ENCODE measurements around the gene DUSP3.

The DUSP3 gene

DNA sequence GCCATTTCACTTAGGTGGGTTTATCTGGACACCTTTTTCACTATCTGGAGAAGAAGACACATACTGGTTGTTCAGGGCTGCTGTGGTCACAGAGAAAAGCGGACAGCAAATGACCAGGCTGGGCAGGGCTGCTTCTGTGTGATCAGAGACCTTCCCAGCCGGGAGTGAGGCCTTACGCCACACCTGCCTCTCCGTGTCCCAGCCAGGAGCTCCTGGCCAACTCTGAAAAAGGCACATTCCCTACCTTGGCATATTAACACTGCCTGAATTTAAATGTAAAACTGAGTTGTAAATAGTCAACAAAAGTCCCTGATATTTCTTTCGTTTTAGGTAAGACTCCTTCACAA lies 11.1 kb downstream of the DUSP3 start:
- no peak for DNase-seq

DNA sequence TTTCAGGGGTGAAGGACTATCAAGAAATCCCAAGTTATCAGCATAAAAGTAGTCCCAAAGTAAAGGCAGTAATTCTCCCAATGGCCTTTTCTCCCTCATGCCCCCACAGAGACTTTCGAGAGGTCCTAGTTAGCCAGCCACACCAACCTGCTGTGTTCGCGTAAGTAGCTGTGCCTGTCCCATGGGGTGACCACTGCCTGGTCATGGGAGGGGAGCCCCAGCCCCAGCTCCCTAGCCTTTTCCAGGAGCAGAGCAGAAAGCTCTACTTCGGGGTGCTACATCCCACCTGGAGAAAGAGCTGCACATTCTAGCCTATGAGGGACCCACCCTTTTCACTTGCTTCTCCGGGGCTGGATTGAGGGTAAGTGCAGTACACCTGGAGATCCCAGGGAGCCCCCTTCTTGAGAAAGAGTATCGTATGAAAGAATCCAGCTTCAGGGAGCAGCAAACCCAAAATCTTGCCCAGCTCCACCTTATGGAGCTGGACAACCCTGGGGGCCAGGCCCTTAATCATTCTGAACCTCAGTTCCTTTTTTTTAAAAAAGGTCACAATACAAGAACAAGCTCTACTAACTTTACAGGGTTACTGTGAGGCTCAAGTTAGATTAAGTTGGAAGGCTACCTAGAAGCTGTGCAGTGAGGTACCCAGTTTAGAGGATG lies 11.6 kb downstream of the DUSP3 start:
- no peak for DNase-seq

- DNase-seq, result peak; percentile 18 to 28
These were observed 12.2 kb downstream of the DUSP3 start for GRCh38 chr17:43766413-43767052.

DNA sequence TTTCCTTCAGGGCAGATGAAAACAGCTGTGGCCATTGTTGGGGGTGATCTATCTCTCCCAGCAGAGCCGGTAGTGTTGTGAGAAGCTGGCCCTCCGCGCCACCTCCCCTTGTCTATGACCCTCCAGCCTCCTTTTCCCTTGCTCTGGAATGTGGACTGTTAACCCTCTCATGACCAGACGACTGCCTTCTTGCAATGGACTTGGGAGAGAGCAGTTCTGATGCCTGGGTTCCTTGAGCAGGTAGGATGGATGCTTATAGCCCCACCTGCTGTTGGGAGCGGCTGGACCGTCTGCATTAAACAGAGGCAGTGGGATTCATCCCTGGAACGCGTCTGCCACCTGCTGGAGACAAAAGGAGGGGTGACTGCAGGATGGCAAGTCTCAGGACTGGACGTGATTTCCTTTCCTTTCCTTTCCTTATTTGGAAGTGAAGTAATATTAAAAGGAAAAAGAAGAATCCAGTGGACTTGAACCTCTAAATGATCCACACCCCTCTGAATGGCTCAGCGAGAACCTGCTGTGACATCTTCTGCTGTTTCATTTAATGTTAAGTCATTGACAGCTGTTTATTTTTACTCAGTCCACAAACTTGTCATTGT lies 18.4 kb downstream of the DUSP3 start:
- DNase-seq, result peak; percentile 85 to 88

- no peak for DNase-seq
These were observed 18.9 kb downstream of the DUSP3 start for GRCh38 chr17:43759836-43760235.

GRCh38 chr17:43758497-43759174 lies 20.1 kb downstream of the DUSP3 start, which contains the start of gene SOST:
Gene SOST (minus strand): TSS chr17:43758791. CDS start chr17:43758741, 50 bp downstream.
- no peak for DNase-seq

- no peak for DNase-seq
These were observed 20.7 kb downstream of the DUSP3 start for GRCh38 chr17:43758086-43758485.

DNA sequence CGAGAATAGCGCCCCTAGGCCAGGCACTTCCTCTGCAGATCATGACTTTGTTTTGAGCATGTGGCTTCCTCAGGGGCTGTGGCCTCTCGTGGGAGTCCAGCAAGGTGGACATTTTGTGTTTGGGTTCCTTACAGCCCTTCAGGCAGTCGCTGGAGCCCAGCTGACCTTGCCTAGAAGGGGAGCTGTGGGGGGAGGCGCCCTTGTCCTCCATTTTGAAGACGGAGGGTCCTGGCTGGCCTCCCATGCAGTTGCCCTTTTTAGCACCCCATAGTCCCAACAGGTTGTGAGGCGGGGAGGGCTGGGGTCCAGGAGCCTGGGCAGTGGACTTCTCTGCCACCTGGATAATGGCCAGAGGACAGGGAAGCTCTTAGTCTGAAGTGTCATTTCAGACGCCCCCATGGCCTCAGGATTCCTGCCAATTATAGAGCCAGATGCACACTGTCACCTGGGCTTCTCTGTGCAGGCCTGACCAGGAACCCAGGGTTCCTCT lies 21.6 kb downstream of the DUSP3 start:
- DNase-seq, result no peak

GRCh38 chr17:43756201-43756600 lies 22.6 kb downstream of the DUSP3 start:
- DNase-seq, result no peak

- DNase-seq, result no peak
These were observed 23.3 kb downstream of the DUSP3 start for GRCh38 chr17:43755389-43755875.

- DNase-seq, result no peak
These were observed 23.8 kb downstream of the DUSP3 start for GRCh38 chr17:43754947-43755346.

DNA sequence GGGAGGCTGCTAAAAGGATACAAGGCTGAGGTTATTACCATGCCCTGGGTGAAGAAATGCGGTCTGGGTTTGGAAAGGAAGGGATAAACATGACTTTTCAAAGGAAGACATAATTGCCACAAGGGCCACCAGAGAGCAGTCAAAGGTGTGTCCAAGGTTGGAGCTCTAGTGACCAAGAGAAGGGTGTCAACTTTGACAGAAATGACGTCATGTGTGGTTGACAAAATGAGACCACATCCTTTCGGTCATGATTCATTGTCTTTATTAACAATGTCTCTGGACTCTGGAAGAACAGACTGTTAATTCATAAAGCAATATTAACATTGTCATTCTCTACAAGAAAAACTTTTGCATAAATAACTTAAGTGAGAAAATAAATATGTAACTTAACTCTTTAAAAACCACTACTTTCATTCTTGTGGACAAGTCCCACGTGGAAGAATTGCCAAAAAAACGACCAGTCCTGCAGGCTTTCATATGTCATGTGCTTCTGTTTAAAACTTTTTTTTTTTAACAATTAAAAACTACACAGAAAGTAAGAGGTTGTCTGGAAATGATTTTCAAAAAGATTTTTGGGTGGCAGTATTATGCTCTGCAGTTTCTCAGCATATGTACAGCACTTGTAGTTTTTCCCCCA lies 25.2 kb downstream of the DUSP3 start:
- DNase-seq, result peak in 1 of 2 donors; percentile 13

GRCh38 chr17:43750153-43750552 lies 28.6 kb downstream of the DUSP3 start:
- no peak for DNase-seq

GRCh38 chr17:43745541-43745940 lies 33.2 kb downstream of the DUSP3 start:
- DNase-seq, result no peak

DNA sequence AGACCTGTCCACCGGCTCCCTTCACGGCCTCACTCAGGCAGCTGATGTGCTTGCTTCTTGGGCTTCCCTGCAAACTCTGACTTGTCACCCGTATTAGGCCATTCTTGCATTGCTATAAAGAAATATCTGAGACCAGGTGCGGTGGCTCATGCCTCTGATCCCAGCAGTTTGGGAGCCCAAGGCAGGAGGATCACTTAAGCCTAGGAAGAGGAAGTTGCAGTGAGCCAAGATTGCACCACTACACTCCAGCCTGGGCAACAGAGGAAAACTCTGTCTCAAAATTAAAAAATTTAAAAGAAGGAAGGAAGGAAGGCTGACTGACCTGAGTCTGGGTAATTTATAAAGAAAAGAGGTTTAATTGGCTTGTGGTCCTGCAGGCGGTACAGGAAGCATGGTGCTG lies 37.1 kb downstream of the DUSP3 start:
- DNase-seq, result no peak

DNA sequence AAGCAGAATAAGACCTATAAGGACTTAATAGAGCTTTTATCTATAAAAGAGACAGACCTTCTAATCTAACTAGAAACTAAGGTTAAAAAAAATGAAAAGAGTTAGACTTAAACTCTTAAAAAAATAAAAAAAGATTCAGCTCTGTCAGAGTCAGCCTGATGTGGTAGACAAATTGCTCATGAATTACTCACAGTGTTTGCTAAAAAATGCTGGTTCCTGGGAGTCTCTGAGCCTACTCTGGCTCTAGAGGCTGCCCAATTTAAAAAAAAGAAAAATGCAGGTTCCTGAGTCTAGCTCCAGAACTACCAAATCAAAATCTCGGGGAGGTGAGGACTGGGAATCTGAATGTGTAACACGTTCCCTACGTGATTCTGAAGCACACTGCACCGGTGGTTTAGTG lies 38.2 kb downstream of the DUSP3 start:
- no peak for DNase-seq

DNA sequence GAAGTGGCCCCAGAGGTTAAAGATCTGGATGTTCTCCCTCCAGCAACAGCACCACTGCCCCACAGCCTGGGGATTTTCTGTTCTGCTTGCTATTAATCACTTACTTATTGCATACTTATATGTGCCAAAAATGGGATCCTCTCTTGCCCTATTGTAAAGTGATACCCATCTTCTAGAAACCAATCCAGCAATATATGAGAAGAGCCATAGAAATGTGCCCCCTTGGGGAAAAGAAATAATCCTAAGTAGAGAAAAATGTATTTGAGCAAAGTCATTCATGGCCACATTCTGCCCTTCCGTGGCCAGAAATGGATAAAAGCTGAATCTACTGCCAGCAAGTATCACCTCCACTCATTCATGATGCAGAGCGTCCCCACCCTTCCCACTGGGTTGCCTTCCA lies 41.1 kb downstream of the DUSP3 start:
- DNase-seq, result no peak

DNA sequence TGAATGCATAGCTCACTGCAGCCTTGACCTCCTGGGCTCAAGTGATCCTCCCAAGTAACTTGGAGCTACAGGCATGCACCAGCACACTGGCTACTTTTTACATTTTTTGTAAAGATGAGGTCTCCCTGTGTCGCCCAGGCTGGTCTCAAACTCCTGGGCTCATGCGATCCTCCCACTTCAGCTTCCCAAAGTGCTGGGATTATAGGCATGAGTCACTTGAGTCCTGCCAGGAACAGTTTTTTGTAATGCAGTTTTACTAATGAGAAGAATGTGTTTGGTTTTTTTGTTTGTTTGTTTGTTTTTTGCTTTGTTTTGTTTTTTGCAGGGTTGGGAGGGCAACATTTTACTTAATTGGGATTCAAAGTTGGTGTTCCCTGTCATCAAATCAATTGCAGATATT lies 42.4 kb downstream of the DUSP3 start:
- DNase-seq, result no peak

DNA sequence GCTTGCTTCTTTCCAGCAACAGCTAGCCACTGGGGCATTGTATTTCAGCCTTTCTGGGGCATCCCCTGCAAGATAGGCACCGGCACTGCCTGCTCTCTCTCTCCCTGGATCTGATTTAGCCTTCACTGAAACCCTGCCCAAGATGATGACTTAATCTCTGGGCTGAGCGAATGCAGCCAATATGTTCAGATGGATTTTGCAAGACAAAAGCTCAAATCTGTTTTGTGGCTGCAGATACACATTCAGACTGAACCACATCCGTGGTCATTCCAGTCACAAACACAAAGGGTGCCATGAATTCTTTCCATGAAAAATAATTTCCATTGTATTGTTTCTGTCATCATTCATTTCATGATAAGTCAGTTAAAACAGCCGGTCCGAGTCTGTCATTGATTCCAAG lies 44.4 kb downstream of the DUSP3 start:
- DNase-seq, result no peak

DNA sequence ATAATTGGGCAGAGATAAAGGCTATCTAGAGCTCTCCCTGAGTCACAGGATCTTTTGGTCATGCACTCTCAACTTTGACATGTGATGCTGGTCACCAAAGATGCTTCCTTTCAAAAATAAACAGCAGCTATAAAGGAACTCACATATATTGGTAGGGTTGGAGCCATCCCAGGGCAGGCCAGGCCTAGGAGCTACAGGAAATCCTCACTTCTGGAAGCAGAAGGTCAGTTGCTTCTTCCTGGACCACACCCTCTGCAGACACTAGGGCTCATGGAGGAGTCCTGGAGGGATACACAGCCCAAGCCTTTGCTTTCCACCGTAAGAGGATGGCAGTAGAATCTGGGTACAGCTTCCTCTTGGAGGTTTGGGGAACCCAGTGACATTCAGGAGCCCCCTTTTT lies 44.8 kb downstream of the DUSP3 start:
- no peak for DNase-seq

DNA sequence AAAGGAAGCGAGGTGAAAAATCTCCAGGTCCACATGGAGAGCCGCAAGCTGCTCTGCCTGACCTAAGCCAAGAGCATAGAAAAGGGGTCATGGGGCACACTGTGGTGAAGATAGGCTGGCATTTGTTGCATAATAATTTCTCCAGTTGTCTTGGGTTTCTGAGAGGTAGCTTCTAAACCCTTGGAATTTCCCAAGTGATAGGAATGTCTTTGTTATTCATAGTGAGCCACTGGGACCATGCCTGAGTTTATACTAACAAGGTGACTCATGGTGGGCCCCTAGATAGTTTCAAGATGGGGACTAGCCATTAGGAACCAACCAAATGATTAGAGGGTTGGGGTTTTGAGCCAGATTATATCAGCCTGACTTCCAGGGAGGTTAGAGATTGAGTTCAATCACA lies 45.8 kb downstream of the DUSP3 start:
- DNase-seq, result no peak

DNA sequence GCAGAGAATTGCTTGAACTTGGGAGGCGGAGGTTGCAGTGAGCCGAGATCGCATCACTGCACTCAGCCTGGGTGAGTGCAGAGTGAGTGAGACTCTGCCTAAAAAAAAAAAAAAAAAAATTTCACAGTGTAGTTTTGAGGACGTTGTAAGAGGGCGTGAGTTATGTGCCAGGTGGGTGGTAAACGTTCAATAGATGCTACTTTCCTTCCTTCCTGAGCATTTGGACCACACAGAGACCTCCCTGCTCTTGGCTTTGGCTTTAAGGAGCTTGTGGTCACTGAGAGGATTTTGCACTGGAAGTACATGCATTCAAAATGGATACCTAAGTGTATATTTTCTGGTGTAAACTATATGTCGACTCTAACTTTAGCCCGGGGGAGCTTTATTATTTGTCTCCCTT lies 50.7 kb downstream of the DUSP3 start:
- DNase-seq, result no peak

DNA sequence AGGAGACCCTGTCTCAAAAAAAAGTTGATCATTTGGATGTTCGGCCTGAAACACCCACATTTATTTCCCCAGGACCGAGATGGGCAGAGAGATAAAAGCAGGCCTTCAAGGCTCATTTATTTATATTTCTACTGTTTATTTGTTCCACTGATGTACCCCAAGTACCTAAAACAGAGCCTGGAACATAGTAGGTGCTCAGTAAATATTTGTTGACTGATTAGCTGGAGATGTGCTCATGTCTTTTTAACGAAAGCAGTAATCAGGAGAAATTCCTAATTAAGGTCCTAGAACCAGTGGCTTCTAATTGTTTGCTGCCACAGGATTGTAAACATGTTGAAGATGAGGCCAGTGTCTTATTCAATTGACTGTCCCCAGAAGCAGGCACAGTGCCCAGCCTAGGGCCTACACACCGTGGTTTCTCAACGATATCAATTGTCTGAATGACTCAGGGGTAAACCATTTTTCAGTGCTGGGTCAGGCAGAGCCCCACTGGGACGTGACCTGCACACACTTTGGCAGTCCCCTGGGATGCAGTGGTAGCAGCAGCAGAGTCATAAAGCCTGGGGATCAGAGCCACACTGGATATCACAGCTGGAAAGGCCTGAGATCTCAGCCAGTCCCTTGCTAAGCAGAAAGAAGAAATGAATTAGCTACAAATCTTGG lies 54.9 kb downstream of the DUSP3 start:
- DNase-seq, result no peak

Measured in CD4-positive, alpha-beta T cell treated with Interferon alpha-2 for 1 hour (primary cell).